Esophagus squamous epithelium (tissue), 5 donors: ENCODE results near the gene PRSS50. TPM values are rescaled to one million over a fixed set of nuclear protein-coding genes. Genes with fewer than 3 reads are reported as not detected.

Experiments
- DNase-seq: peaks from one replicate; lab custom pipeline; 2025; lab: John Stamatoyannopoulos, UW
- H3K27ac ChIP-seq, 4 donors: fragments of 200-600 bp; sonication (generic); one replicate each; pipeline ENCODE4 v1.5.1; 2016 to 2019; ENCODE audit warnings: mild to moderate bottlenecking in 1 of 4
- H3K27me3 ChIP-seq, 4 donors: fragments of 200-600 bp; sonication (generic); 1 replicate in 3 of 4; 2 replicates in 1 of 4; pipeline versions ENCODE4 v1.5.1 to v1.6.0; 2017 to 2021; ENCODE audit warnings: antibody characterized with exemption in 1 of 4
- H3K36me3 ChIP-seq, 3 donors: fragments of 200-600 bp; sonication (generic); one replicate each; pipeline ENCODE4 v1.5.1; 2016 to 2019
- H3K4me1 ChIP-seq, 3 donors: fragments of 200-600 bp; sonication (generic); one replicate each; pipeline ENCODE4 v1.5.1; 2017 to 2019
- H3K4me3 ChIP-seq, 4 donors: fragments of 200-600 bp; sonication (generic); 1 replicate in 3 of 4; 2 replicates in 1 of 4; pipeline ENCODE4 v1.5.1; 2016 to 2019; ENCODE audit warnings: mild to moderate bottlenecking in 2 of 4, moderate library complexity in 1 of 4
- H3K9me3 ChIP-seq, 3 donors: fragments of 200-600 bp; sonication (generic); one replicate each; pipeline ENCODE4 v1.5.1; 2016 to 2019
- POLR2A ChIP-seq, 4 donors: fragments of 450-650 bp; IDR thresholded peaks; one replicate each; pipeline ENCODE4 v1.6.1; 2017; ENCODE audit warnings: antibody characterized with exemption in 4 of 4, mild to moderate bottlenecking in 4 of 4, moderate library complexity in 3 of 4
- WGBS, 2 donors: methylation state at CpG; one replicate each; pipeline ENCODE4 v1.1.5; 2018; 5-methylcytosine and 5-hydroxymethylcytosine counted together
- intact Hi-C: fragments of 100-400 bp; cut with DNase I; formaldehyde crosslinking; loops from one replicate; pipeline ENCODE4 v1.15.0; 2022
- total RNA-seq, 4 donors: library from RNA; depleted of rRNA; stranded (reverse); fragments of >200 nt; gene quantifications; one replicate each; pipeline ENCODE4 v1.1.0, GENCODE V29; 2016
- TF ChIP-seq, protein P1 (sequence below), 6 experiments: fragments of 450-650 bp in 4 of 6; fragments of 200-600 bp in 2 of 6; sonication (generic) in 2 of 6; IDR thresholded peaks; one replicate each; pipeline ENCODE4 v1.5.1; 2016 to 2019; ENCODE audit warnings: antibody characterized with exemption in 6 of 6, mild to moderate bottlenecking in 4 of 6, moderate library complexity in 4 of 6
- donor health status: DM: yes; HTN: yes; CAD: no.

Gene PRSS50
- under 1 TPM in 1 of 4 donors, not detected in 3; 0.19 TPM for total RNA-seq

GRCh38 chr3:46717447-46718231, at the start of gene PRSS50:
TSS of gene PRSS50 (minus strand) at chr3:46717869. CDS start at chr3:46717824, 45 bp downstream.
- DNase-seq: no peak
- WGBS, 2 donors: 62 to 76% methylated on average over 11 to 24 of the region's 61 CpGs
- intact Hi-C loops: no loop called here
- Histone ChIP-seq H3K4me1 (peaks cover 0 to 16% (median 0%) of the 10 kb centered on the region in 3 donors), H3K9me3 (no peaks in the 10 kb centered on the region), H3K27me3 (peaks cover 0 to 47% (median 0%) of the 10 kb centered on the region in 4 donors), H3K27ac (no peak within 1 kb of the TSS), H3K4me3 (no peak within 1 kb of the TSS), H3K36me3 (no peaks in the 10 kb centered on the region)
- no peak for TF ChIP-seq POLR2A (IDR thresholded peaks at IDR 0.05)
- TF ChIP-seq, protein P1, sequence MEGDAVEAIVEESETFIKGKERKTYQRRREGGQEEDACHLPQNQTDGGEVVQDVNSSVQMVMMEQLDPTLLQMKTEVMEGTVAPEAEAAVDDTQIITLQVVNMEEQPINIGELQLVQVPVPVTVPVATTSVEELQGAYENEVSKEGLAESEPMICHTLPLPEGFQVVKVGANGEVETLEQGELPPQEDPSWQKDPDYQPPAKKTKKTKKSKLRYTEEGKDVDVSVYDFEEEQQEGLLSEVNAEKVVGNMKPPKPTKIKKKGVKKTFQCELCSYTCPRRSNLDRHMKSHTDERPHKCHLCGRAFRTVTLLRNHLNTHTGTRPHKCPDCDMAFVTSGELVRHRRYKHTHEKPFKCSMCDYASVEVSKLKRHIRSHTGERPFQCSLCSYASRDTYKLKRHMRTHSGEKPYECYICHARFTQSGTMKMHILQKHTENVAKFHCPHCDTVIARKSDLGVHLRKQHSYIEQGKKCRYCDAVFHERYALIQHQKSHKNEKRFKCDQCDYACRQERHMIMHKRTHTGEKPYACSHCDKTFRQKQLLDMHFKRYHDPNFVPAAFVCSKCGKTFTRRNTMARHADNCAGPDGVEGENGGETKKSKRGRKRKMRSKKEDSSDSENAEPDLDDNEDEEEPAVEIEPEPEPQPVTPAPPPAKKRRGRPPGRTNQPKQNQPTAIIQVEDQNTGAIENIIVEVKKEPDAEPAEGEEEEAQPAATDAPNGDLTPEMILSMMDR (IDR thresholded peaks at IDR 0.05): peak in 1 of 6 experiments; percentile 5

GRCh38 chr3:46764206-46764605, 46.5 kb upstream of the PRSS50 start:
- Histone ChIP-seq H3K36me3 (no peaks in the 10 kb centered on the region), H3K27me3 (no peaks in the 10 kb centered on the region), H3K27ac (no peak overlapping the region), H3K4me1 (no peaks in the 10 kb centered on the region), H3K4me3 (no peak overlapping the region), H3K9me3 (peaks cover 0 to 44% (median 19%) of the 10 kb centered on the region in 3 donors)
- no peak for DNase-seq
- TF ChIP-seq, protein P1 (IDR thresholded peaks at IDR 0.05): no peak
- TF ChIP-seq POLR2A (IDR thresholded peaks at IDR 0.05): no peak
- WGBS, 2 donors: 83 to 84% methylated on average over 1 of the region's 1 CpG
- intact Hi-C loops: no loop called here

DNA sequence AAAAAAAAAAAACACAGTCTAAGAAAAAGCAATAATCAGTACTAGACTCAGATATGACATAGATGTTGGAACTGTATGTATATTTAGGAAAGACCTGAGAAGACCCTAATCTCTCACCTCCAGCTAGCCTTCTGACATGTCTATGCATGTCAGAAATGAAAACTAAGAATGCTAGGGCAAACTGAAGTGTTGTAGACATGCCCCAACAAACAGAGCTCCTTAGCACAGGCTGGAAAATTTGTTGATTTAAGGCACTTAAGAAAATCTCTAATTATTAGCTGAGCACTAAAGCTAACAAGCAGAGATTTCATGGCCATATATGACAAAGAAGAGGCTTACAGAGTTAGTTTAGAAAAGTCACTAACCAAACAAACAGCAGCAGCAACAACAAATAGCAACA, 45.5 kb upstream of the PRSS50 start:
- Histone ChIP-seq H3K36me3 (no peaks in the 10 kb centered on the region), H3K9me3 (peaks cover 0 to 39% (median 13%) of the 10 kb centered on the region in 3 donors), H3K4me3 (no peak overlapping the region), H3K4me1 (no peaks in the 10 kb centered on the region), H3K27me3 (no peaks in the 10 kb centered on the region), H3K27ac (no peak overlapping the region)
- DNase-seq: no peak
- no peak for TF ChIP-seq POLR2A (IDR thresholded peaks at IDR 0.05)
- TF ChIP-seq, protein P1 (IDR thresholded peaks at IDR 0.05): no peak
- intact Hi-C loops: no loop called here

- no peak overlapping the region for H3K4me3 ChIP-seq
- 76 to 82% methylated on average over 5 of the region's 5 CpGs for whole genome bisulfite sequencing, 2 donors
- no peak for DNase-seq
- no peaks in the 10 kb centered on the region for H3K36me3 ChIP-seq
- H3K4me1 ChIP-seq: no peaks in the 10 kb centered on the region
- peaks cover 0 to 6% (median 0%) of the 10 kb centered on the region in 4 donors for H3K27me3 ChIP-seq
- intact Hi-C loops: no loop called here
- TF ChIP-seq, protein P1 (IDR thresholded peaks at IDR 0.05): no peak
- no peak for TF ChIP-seq POLR2A (IDR thresholded peaks at IDR 0.05)
- H3K27ac ChIP-seq: no peak overlapping the region
- peaks cover 0 to 16% (median 0%) of the 10 kb centered on the region in 3 donors for H3K9me3 ChIP-seq
Observed at GRCh38 chr3:46759239-46760167, 41.8 kb upstream of the PRSS50 start.
